Right cardiac atrium (tissue), 5 donors: ENCODE measurements around the gene PLOD3. TPM values are rescaled to one million over a fixed set of nuclear protein-coding genes. Genes with fewer than 3 reads are reported as not detected.

ENCODE experiments used
- ATAC-seq, 2 donors: fragments of 200-7000 bp; cut with Tn5 transposase; one replicate each; pipeline versions ENCODE4 v1.8.0 to v1.9.1; 2020; ENCODE audit warnings: moderate library complexity in 2 of 2, mild to moderate bottlenecking in 1 of 2
- DNase-seq, 3 donors: peaks; one replicate each; pipeline ENCODE4 v3.0.0-alpha.2; 2020
- H3K27ac ChIP-seq: one replicate; pipeline ENCODE4 v1.5.1; 2013; ENCODE audit warnings: mild to moderate bottlenecking, low read length, control low read depth, moderate library complexity
- H3K27me3 ChIP-seq: one replicate; pipeline ENCODE4 v1.6.1; 2013; ENCODE audit not compliant: control insufficient read depth, insufficient read depth
- H3K4me1 ChIP-seq: one replicate; pipeline ENCODE4 v1.6.1; 2013; ENCODE audit warnings: low read length; ENCODE audit not compliant: control insufficient read depth, insufficient read depth
- H3K4me3 ChIP-seq: one replicate; pipeline ENCODE4 v1.5.1; 2013; ENCODE audit warnings: low read length, control low read depth
- H3K9me3 ChIP-seq: one replicate; pipeline ENCODE4 v1.6.1; 2013; ENCODE audit warnings: low read length; ENCODE audit not compliant: control insufficient read depth
- WGBS: extraction: QIAGEN DNeasy Blood & Tissue Kit; methylation state at CpG from one replicate; pipeline ENCODE4 v1.1.7; 2013; 5-methylcytosine and 5-hydroxymethylcytosine counted together
- intact Hi-C, 4 donors: fragments of 100-400 bp; cut with DNase I; formaldehyde crosslinking; loops; one replicate each; pipeline versions ENCODE4 v1.11.0 to v1.14.0; 2022 to 2023
- microRNA-seq, 2 donors: library from miRNA; unstranded; fragments of <30 nt; microRNA quantifications; one replicate each; pipeline ENCODE4 v1.2.0, GENCODE V29; 2020 to 2021
- polyA plus RNA-seq: library from polyadenylated mRNA; stranded (reverse); fragments of 200-250 nt; gene quantifications from one replicate; pipeline ENCODE4 v1.2.3, GENCODE V29; 2013
- total RNA-seq, 4 donors: library from RNA; stranded (reverse); fragmentation: NEBNext Ultra II Directional; extraction: Animal tissue kit (Norgen Biotek cat#: 25700); gene quantifications; one replicate each; pipeline ENCODE4 v1.2.1, GENCODE V29; 2021
- donor health status: healthy with polysubstance abuse.
- donor health status: DM: no; HTN: yes; CAD: no.
- donor health status: DM: no; HTN: no; CAD: no.
- donor health status: DM: no; HTN: yes; CAD: no; lungs with severe emphysema.
- donor health status: DM: yes; HTN: yes; CAD: no.

The PLOD3 gene
- total and polyA plus RNA-seq, 5 donors: 31.2 to 52.8 (median 41.7) TPM

DNA sequence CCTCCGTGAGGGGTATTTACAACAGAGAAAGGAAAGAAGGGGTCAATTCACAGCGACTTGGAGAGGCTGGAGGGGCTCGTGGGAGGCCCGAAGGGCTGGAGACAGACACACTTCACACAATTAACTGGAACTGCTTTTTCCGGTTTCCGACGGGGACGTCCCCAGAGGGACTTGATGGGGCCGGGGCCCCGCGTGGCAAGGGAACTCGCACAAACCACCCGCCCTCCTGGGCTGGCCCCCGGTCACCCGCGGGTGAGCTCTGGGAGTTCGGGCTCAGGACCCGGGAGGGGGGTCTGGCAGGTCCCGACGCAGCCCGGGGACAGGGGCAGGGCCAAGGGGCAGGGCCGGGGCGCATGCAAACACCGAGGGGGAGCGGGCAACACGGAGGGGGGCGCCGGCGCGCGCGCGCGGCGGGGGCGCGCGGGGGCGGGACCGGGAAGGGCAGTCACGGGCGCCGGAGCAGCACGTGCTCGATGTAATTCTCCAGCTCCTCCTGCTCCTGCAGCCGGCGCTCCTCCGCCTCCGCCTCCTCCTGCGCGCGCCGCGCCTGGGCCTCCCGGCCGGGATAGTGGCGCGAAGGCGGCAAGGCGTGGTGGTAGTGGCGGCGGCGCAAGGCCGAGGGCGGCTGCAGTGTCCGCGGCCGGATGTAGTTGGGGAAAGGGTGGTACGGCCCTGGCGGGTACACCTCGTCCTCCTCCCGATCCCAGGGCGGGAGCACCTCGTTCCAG, 54.7 kb downstream of the PLOD3 start:
- Histone ChIP-seq H3K27ac (no peak overlapping the region), H3K9me3 (no peaks in the 10 kb centered on the region), H3K4me1 (peaks cover 6% of the 10 kb centered on the region), H3K4me3 (peak overlapping the region; percentile 8), H3K27me3 (no peaks in the 10 kb centered on the region)
- ATAC-seq (peak in 1 of 2 donors; percentile 60), DNase-seq (peak; percentile 54 to 68 (median 65))
- intact Hi-C loops: loop anchor here in 1 of 4 donors (10.0 kb wide), 1 partner anchor 268 kb away; the partner anchor contains the start of gene ACHE
- WGBS: 2% methylated on average over 72 of the region's 74 CpGs

DNA sequence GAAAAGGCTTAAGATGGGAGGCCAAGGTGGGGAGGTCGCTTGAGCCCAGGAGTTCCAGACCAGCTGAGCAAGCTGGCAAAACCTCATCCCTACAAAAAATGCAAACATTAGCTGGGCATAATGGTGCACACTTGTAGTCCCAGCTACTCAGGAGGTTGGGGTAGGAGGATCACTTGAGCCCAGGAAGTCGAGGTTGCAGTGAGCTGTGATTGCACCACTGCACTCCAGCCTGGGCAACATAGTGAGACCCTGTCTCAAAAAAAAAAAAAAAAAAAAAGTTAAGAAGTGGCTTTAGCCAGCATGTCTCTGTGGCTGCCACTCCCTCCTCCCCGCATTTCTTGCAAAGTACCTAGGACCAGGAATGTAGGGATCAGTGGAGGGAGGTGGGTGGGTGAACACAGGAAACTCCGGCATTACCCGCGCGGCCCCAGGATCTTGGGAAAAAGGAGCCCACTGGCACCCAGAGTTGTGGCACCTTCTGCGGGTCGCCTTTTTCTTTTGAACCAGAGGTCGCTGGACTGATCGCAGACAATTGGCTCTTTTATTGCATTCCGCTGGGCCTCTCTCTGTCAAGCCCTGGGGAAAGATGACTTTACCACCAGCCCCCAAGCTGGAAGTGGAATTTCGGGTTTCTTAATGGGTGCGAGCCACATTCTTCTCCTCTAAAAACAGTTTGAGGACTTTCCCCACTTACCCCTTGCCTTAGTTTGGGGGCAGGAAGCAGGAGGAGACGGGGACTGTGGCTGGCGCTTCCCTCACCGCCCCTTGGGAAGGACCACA, 55.5 kb downstream of the PLOD3 start:
- Histone ChIP-seq H3K27ac (no peak overlapping the region), H3K9me3 (no peaks in the 10 kb centered on the region), H3K4me3 (no peak overlapping the region), H3K4me1 (peaks cover 6% of the 10 kb centered on the region), H3K27me3 (no peaks in the 10 kb centered on the region)
- DNase-seq (no peak), ATAC-seq (no peak)
- intact Hi-C loops: loop anchor here in 1 of 4 donors (10.0 kb wide), 1 partner anchor 267 kb away; the partner anchor contains the start of gene ACHE
- 79% methylated on average over 17 of the region's 17 CpGs for WGBS

DNA sequence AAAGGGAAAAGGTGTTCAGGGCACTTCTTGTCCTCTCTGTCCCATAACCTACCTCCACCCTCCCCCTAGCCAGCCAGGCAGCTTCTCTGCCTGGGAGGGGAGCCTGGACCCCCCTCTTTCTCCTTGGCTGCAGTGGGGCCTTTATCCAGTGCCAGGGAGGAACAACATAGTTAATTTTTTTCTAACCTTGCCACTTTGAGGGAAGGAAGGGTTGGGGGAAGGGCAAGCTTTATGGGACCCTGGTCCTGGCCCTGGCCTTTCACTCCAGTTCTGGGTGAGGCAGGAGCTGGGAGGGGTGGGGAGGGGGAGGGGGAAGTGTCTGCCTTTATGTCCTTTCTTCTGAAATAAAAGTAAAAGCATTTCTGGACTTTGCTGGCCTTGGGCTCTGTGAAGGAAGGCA, 56.5 kb downstream of the PLOD3 start:
- Histone ChIP-seq H3K4me3 (no peak overlapping the region), H3K27me3 (no peaks in the 10 kb centered on the region), H3K9me3 (no peaks in the 10 kb centered on the region), H3K4me1 (peaks cover 6% of the 10 kb centered on the region), H3K27ac (no peak overlapping the region)
- ATAC-seq (no peak), DNase-seq (no peak)
- intact Hi-C loops: loop anchor here in 1 of 4 donors (10.0 kb wide), 1 partner anchor 266 kb away; the partner anchor contains the start of gene ACHE

DNA sequence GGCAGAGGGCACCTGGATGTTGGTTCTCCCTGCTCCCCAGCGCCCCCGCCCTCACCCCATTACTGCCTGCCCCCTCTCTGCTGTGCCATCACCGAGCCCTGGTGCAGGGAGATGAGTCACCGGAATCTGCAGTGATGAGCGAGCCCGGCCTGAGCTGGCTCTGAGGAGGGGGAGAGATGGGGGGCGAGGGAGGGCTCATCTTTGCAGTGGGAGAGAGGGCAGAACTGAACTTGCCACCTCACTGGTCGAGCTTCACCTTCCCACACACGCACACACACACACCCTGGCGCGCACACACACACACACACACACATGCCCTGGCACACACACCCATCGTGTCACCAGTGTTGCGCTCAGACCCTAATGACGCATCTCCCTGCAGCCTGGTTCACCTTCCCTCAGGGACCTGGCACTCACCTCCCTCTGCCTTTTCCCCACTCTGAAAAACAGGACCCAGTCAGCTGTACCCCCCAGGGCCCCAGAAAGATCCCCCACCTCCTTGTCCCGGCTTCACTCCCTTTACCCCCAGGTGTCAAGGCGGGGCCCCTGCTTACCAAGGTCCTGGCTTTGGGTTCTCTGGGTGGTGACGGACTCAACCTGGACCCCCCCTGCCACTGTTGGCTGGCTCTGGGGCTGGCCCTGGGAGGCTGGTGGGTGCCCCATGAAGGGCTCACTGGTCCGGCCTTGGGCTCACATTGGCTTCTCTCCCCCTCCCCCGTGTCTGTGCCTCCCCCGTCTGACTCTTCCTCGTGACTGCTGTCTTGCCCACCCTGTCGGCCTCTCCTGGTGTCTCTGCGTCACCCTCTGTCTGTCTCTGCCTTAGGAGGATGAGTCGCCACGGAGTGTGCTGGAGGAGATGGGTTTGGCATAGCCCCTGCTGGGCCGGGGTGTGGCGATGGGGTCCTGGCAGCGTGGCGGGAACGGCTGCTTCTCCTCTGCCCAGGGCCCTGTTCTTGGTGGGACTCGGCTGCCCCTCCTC, 57.4 kb downstream of the PLOD3 start:
- no peaks in the 10 kb centered on the region for H3K27me3 ChIP-seq
- H3K27ac ChIP-seq: no peak overlapping the region
- DNase-seq (peak in 1 of 3 donors; percentile 52), ATAC-seq (no peak)
- 78% methylated on average over 31 of the region's 31 CpGs for WGBS
- intact Hi-C loops: loop anchor here in 1 of 4 donors (10.0 kb wide), 1 partner anchor 265 kb away; the partner anchor contains the start of gene ACHE
- H3K4me3 ChIP-seq: no peak overlapping the region
- H3K9me3 ChIP-seq: no peaks in the 10 kb centered on the region
- peaks cover 9% of the 10 kb centered on the region for H3K4me1 ChIP-seq

DNA sequence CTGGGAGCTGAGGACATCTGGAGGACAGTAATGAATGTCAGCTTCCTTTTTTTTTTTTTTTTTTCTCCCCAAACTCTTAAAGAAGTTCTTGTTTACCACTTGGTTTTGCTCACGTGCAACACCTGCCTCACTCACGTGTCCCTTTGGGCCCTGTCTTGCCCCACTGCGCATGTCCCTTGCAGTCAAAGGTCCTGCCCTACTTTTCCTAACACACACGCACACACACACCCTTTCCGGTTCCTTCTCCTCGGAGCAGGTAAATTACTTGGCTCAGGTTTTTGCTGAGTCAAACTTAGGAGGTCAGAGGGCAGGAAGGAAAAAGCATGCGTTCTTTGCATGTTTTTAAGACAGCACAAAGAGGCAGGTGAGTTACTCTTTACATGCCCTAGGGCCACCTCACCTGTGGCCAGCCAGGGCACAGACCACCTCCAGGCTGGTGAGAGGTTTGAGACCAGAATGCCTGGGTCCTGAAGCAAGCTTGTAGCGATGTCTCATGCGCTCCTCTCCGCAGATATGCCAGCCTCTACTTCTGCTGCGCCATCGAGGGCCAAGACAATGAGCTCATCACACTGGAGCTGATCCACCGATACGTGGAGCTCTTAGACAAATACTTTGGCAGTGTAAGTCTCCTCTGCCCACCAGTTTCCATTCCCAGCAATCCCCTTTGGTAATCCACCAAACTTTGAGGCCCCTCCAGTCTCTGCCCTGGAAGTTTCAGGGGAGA, 60.4 kb downstream of the PLOD3 start:
- H3K9me3 ChIP-seq: no peaks in the 10 kb centered on the region
- 85% methylated on average over 14 of the region's 14 CpGs for WGBS
- no peaks in the 10 kb centered on the region for H3K27me3 ChIP-seq
- peaks cover 6% of the 10 kb centered on the region for H3K4me1 ChIP-seq
- no peak overlapping the region for H3K4me3 ChIP-seq
- no peak for ATAC-seq
- no peak for DNase-seq
- H3K27ac ChIP-seq: no peak overlapping the region
- intact Hi-C loops: no loop called here

DNA sequence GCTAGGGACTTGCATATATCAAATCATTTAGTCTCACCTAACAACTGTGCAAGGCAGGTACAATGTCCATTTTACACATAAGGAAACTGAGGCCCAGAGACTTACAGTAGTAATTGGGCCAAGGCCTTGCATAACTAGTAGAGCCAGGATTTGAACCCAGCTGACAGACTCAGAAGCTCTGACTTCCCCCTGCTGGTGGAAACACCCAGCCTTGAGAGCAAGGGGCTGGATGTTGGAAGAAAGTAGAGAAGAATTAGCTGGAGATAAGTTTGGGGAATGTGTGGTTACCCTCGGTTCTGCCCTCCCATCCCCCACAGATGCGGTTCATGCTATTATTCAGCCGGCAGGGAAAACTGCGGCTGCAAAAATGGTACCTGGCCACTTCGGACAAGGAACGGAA, 61.1 kb downstream of the PLOD3 start:
- H3K4me1 ChIP-seq: peaks cover 6% of the 10 kb centered on the region
- H3K27me3 ChIP-seq: no peaks in the 10 kb centered on the region
- no peak for DNase-seq
- no peak overlapping the region for H3K27ac ChIP-seq
- ATAC-seq: no peak
- no peak overlapping the region for H3K4me3 ChIP-seq
- no peaks in the 10 kb centered on the region for H3K9me3 ChIP-seq
- intact Hi-C loops: no loop called here
- WGBS: 80% methylated on average over 6 of the region's 6 CpGs

Small RNAs within 50 kb of the gene (microRNA-seq; reads per million reads assigned to microRNA genes)
- gene MIR4653: 0 reads per million in 2 donors

Other genes with a start within 250 kb of the PLOD3 start
- not detected for gene MUC12, start 248.0 kb downstream of the PLOD3 start, total RNA-seq
- 0.63 TPM for gene MUC12, start 248.0 kb downstream of the PLOD3 start, polyA plus RNA-seq
- gene MUC17, start 197.5 kb downstream of the PLOD3 start, total RNA-seq: not detected
- gene MUC17, start 197.5 kb downstream of the PLOD3 start, polyA plus RNA-seq: not detected
- gene TRIM56, start 132.1 kb downstream of the PLOD3 start, total RNA-seq: 10 to 100 TPM; 20.0 to 24.5 (median 22.3) TPM
- gene TRIM56, start 132.1 kb downstream of the PLOD3 start, polyA plus RNA-seq: 11.4 TPM
- 10 to 100 TPM in 1 of 4 donors, 1 to 10 TPM in 3; 1.2 to 11.9 (median 2.2) TPM for gene SERPINE1, start 90.5 kb downstream of the PLOD3 start, total RNA-seq
- gene SERPINE1, start 90.5 kb downstream of the PLOD3 start, polyA plus RNA-seq: 4.5 TPM
- 10 to 100 TPM; 10.7 to 14.3 (median 12.0) TPM for gene AP1S1, start 63.1 kb downstream of the PLOD3 start, total RNA-seq
- 20.9 TPM for gene AP1S1, start 63.1 kb downstream of the PLOD3 start, polyA plus RNA-seq
- gene VGF, start 52.0 kb downstream of the PLOD3 start, total RNA-seq: not detected
- 0.07 TPM for gene VGF, start 52.0 kb downstream of the PLOD3 start, polyA plus RNA-seq
- gene NAT16, start 37.3 kb downstream of the PLOD3 start, total RNA-seq: not detected
- gene NAT16, start 37.3 kb downstream of the PLOD3 start, polyA plus RNA-seq: not detected
- gene MOGAT3, start 16.5 kb downstream of the PLOD3 start, total RNA-seq: not detected
- not detected for gene MOGAT3, start 16.5 kb downstream of the PLOD3 start, polyA plus RNA-seq
- 10 to 100 TPM; 51.5 to 62.8 (median 55.5) TPM for gene ZNHIT1, start 584 bp upstream of the PLOD3 start, total RNA-seq
- 108 TPM for gene ZNHIT1, start 584 bp upstream of the PLOD3 start, polyA plus RNA-seq
- 1 to 10 TPM; 2.4 to 3.4 (median 3.0) TPM for gene CLDN15, start 20.2 kb upstream of the PLOD3 start, total RNA-seq
- gene CLDN15, start 20.2 kb upstream of the PLOD3 start, polyA plus RNA-seq: 4.2 TPM
- gene FIS1, start 27.5 kb upstream of the PLOD3 start, total RNA-seq: 100 to 1,000 TPM; 245 to 315 (median 279) TPM
- 297 TPM for gene FIS1, start 27.5 kb upstream of the PLOD3 start, polyA plus RNA-seq
- 10 to 100 TPM; 22.0 to 34.7 (median 26.9) TPM for gene IFT22, start 104.2 kb upstream of the PLOD3 start, total RNA-seq
- 35.0 TPM for gene IFT22, start 104.2 kb upstream of the PLOD3 start, polyA plus RNA-seq
- gene COL26A1, start 145.3 kb upstream of the PLOD3 start, total RNA-seq: under 1 TPM in 1 of 4 donors, not detected in 3; 0.09 TPM
- gene COL26A1, start 145.3 kb upstream of the PLOD3 start, polyA plus RNA-seq: 0.11 TPM